SK-N-SH (cell line): Measurements from ENCODE around the gene DCDC2. TPM values are rescaled to one million over a fixed set of nuclear protein-coding genes. Genes with fewer than 3 reads are reported as not detected.

Experiments
- CTCF ChIA-PET: fragments of 300-600, 350-600 bp; formaldehyde crosslinking; extraction: SDS; loops from one replicate; lab custom pipeline; 2021; lab: Yijun Ruan, JAX
- POLR2A ChIA-PET: fragments of 350-600 bp; sonication (Branson Sonifier 250); formaldehyde crosslinking; extraction: SDS; loops from one replicate; lab custom pipeline; 2020; ENCODE audit warnings: antibody characterized with exemption, inconsistent platforms; lab: Yijun Ruan, JAX
- DNase-seq: peaks from one replicate; pipeline ENCODE4 v3.0.0; 2012
- H2AFZ ChIP-seq: fragments of 200-600 bp; sonication (generic); 2 replicates; pipeline ENCODE4 v1.8.1; 2016; ENCODE audit warnings: antibody characterized with exemption, mild to moderate bottlenecking, low read depth
- H3F3A ChIP-seq: fragments of 200-600 bp; sonication (generic); replicated peaks from 2 replicates; pipeline ENCODE3; 2016; ENCODE audit warnings: antibody characterized with exemption, mild to moderate bottlenecking; ENCODE audit not compliant: insufficient read depth
- H3K27ac ChIP-seq, 2 experiments: fragments of 200-500 bp in 1 of 2; fragments of 200-600 bp in 1 of 2; sonication (Bioruptor generic) in 1 of 2; sonication (generic), shearing (Covaris generic) in 1 of 2; 2 replicates each; pipeline versions ENCODE4 v1.5.1 to v1.6.1; 2014 to 2016; ENCODE audit warnings: low read depth in 2 of 2, inconsistent platforms in 1 of 2, low read length in 1 of 2, mild to moderate bottlenecking in 1 of 2, mixed read lengths in 1 of 2
- H3K27me3 ChIP-seq: fragments of 200-600 bp; sonication (generic), shearing (Covaris generic); 2 replicates; pipeline ENCODE4 v1.6.1; 2016; ENCODE audit warnings: mixed run types; ENCODE audit not compliant: insufficient read depth
- H3K36me3 ChIP-seq, 2 experiments: fragments of 200-500 bp in 1 of 2; fragments of 200-600 bp in 1 of 2; sonication (Bioruptor generic) in 1 of 2; sonication (generic) in 1 of 2; replicated peaks in 1 of 2; 2 replicates each; pipeline versions ENCODE3 to v1.5.1; 2014 to 2016; ENCODE audit warnings: low read length in 1 of 2, mild to moderate bottlenecking in 1 of 2; ENCODE audit not compliant: insufficient read depth in 2 of 2, control insufficient read depth in 1 of 2
- H3K4me1 ChIP-seq, 2 experiments: fragments of 200-500 bp in 1 of 2; fragments of 200-600 bp in 1 of 2; sonication (Bioruptor generic) in 1 of 2; sonication (generic), shearing (Covaris generic) in 1 of 2; 2 replicates each; pipeline versions ENCODE4 v1.5.1 to v1.6.1; 2014 to 2016; ENCODE audit warnings: low read depth in 1 of 2, low read length in 1 of 2, mixed run types in 1 of 2; ENCODE audit not compliant: insufficient read depth in 2 of 2, control insufficient read depth in 1 of 2
- H3K4me2 ChIP-seq: fragments of 200-600 bp; sonication (generic), shearing (Covaris generic); 2 replicates; pipeline ENCODE4 v1.6.1; 2017; ENCODE audit warnings: mixed run types
- H3K4me3 ChIP-seq, 2 experiments: fragments of 200-500 bp in 1 of 2; fragments of 200-600 bp in 1 of 2; sonication (Bioruptor generic) in 1 of 2; sonication (generic), shearing (Covaris generic) in 1 of 2; 2 replicates each; pipeline versions ENCODE4 v1.5.1 to v1.8.1; 2014 to 2016; ENCODE audit warnings: low read depth in 2 of 2, inconsistent platforms in 1 of 2, low read length in 1 of 2, mild to moderate bottlenecking in 1 of 2, mixed read lengths in 1 of 2, moderate library complexity in 1 of 2
- H3K79me2 ChIP-seq: fragments of 200-600 bp; sonication (generic); 2 replicates; pipeline ENCODE4 v1.8.1; 2017; ENCODE audit warnings: mild to moderate bottlenecking; ENCODE audit not compliant: insufficient read depth
- H3K9ac ChIP-seq: fragments of 200-600 bp; sonication (generic); 2 replicates; pipeline ENCODE4 v1.6.1; 2017; ENCODE audit warnings: mixed run types
- H3K9me2 ChIP-seq: fragments of 200-600 bp; sonication (generic); 2 replicates; pipeline ENCODE4 v1.6.1; 2017; ENCODE audit warnings: mixed run types
- H3K9me3 ChIP-seq: fragments of 200-600 bp; sonication (generic); 2 replicates; pipeline ENCODE4 v1.6.1; 2017; ENCODE audit warnings: mixed run types, mild to moderate bottlenecking, moderate library complexity
- H4K20me1 ChIP-seq: fragments of 200-600 bp; sonication (generic); 2 replicates; pipeline ENCODE4 v1.6.1; 2017; ENCODE audit warnings: mild to moderate bottlenecking, mixed run types; ENCODE audit not compliant: insufficient read depth
- CTCF ChIP-seq: fragments of 200-600 bp; sonication (generic); IDR thresholded peaks from 2 replicates; pipeline ENCODE4 v1.6.1; 2017; ENCODE audit warnings: antibody characterized with exemption, mild to moderate bottlenecking, moderate library complexity
- ELF1 ChIP-seq: IDR thresholded peaks from 2 replicates; pipeline ENCODE4 v1.4.0; 2012
- EP300 ChIP-seq, 2 experiments: IDR thresholded peaks; 2 replicates each; pipeline versions ENCODE4 v1.4.0 to v1.6.1; 2012; ENCODE audit warnings: borderline replicate concordance in 1 of 2, low read depth in 1 of 2, low read length in 1 of 2
- FOXJ3 ChIP-seq: sonication (generic); formaldehyde crosslinking; IDR thresholded peaks from 2 replicates; pipeline ENCODE4 v1.5.1; 2020; ENCODE audit warnings: mild to moderate bottlenecking, missing genetic modification reagents
- FOXM1 ChIP-seq: IDR thresholded peaks from 2 replicates; pipeline ENCODE4 v1.4.0; 2012; ENCODE audit warnings: low read depth, mild to moderate bottlenecking
- GABPA ChIP-seq: IDR thresholded peaks from 2 replicates; pipeline ENCODE4 v1.4.0; 2012; ENCODE audit warnings: low read depth, mild to moderate bottlenecking
- GATA2 ChIP-seq: sonication (generic); formaldehyde crosslinking; IDR thresholded peaks from 2 replicates; pipeline ENCODE4 v1.5.0; 2020; ENCODE audit warnings: mild to moderate bottlenecking, missing genetic modification reagents
- IRF3 ChIP-seq: fragments of 150-350 bp; IDR thresholded peaks from 2 replicates; pipeline ENCODE4 v1.6.1; 2016; ENCODE audit warnings: mild to moderate bottlenecking, low read depth, low read length
- POLR2AphosphoS5 ChIP-seq: IDR thresholded peaks from 2 replicates; pipeline ENCODE4 v1.6.1; 2012; ENCODE audit warnings: low read depth, low read length
- REST ChIP-seq: IDR thresholded peaks from 2 replicates; pipeline ENCODE4 v1.6.1; 2012; ENCODE audit warnings: mild to moderate bottlenecking, low read depth, low read length, moderate library complexity
- SMC3 ChIP-seq: IDR thresholded peaks from 2 replicates; pipeline ENCODE4 v1.6.1; 2012; ENCODE audit warnings: low read depth, low read length, improper control_type of control experiment
- TAF1 ChIP-seq: IDR thresholded peaks from 2 replicates; pipeline ENCODE4 v1.6.1; 2012; ENCODE audit warnings: low read depth, mild to moderate bottlenecking, low read length, moderate library complexity, borderline replicate concordance
- TEAD4 ChIP-seq: IDR thresholded peaks from 2 replicates; pipeline ENCODE4 v1.4.0; 2012; ENCODE audit warnings: mild to moderate bottlenecking, borderline replicate concordance; ENCODE audit not compliant: insufficient read depth
- USF1 ChIP-seq: IDR thresholded peaks from 2 replicates; pipeline ENCODE4 v1.4.0; 2012; ENCODE audit warnings: low read depth, borderline replicate concordance
- USF2 ChIP-seq: fragments of 150-350 bp; IDR thresholded peaks from 2 replicates; pipeline ENCODE4 v1.6.1; 2017; ENCODE audit warnings: antibody characterized with exemption, low read length, low read depth, borderline replicate concordance
- WGBS: methylation state at CpG from one replicate; pipeline ENCODE4 v1.1.6; 2017; ENCODE audit warnings: low lambda C conversion rate; 5-methylcytosine and 5-hydroxymethylcytosine counted together
- polyA plus RNA-seq, 3 experiments: library from polyadenylated mRNA; depleted of rRNA; stranded (reverse); fragments of >200 nt; gene quantifications; 2 replicates each; pipeline ENCODE4 v1.2.3, GENCODE V29; 2012

DCDC2 gene
- polyA plus RNA-seq, 1 of the 3 experiments (the other 2 are of a cell fraction) = not detected

GRCh38 chr6:24195836-24196597 is 161.8 kb downstream of the DCDC2 start:
- H3K9me2 ChIP-seq = no peaks in the 10 kb centered on the region
- no peak overlapping the region for H3K4me2 ChIP-seq
- H2AFZ ChIP-seq = no peak overlapping the region
- H3K4me3 ChIP-seq = no peak overlapping the region
- no peaks in the 10 kb centered on the region for H4K20me1 ChIP-seq
- H3K9me3 ChIP-seq = no peaks in the 10 kb centered on the region
- TF ChIP-seq SMC3 = no peak
- TF ChIP-seq USF1 = no peak
- no peak for TF ChIP-seq TAF1
- TF ChIP-seq REST = no peak
- TF ChIP-seq ELF1 = no peak
- no peak for TF ChIP-seq GABPA
- TF ChIP-seq FOXM1 = no peak
- TF ChIP-seq POLR2AphosphoS5 = no peak
- TF ChIP-seq CTCF = no peak
- no peak for TF ChIP-seq EP300 (IDR thresholded peaks at IDR 0.05; ENCODE audit: borderline replicate concordance in 1 of 2, low read depth in 1 of 2, low read length in 1 of 2)
- TF ChIP-seq GATA2 = no peak
- no peak for TF ChIP-seq IRF3
- TF ChIP-seq FOXJ3 (CRISPR knock-in tag) = no peak
- no peak for TF ChIP-seq TEAD4
- no peak for TF ChIP-seq USF2
- no peak overlapping the region for H3K27ac ChIP-seq
- peaks cover 0 to 8% of the 10 kb centered on the region in 2 experiments; a peak in 2 of 4 replicates for H3K4me1 ChIP-seq
- ChIA-PET CTCF (interaction anchor here (0.8 to 1.2 kb wide), 3 partner anchors 9 to 87 kb away, joined by 3 read pairs; no protein-coding TSS in a partner anchor), POLR2A (no interaction called here)
- no peaks in the 10 kb centered on the region for H3K27me3 ChIP-seq
- no peaks in the 10 kb centered on the region for H3K36me3 ChIP-seq
- no peaks in the 10 kb centered on the region for H3K79me2 ChIP-seq
- no peak for DNase-seq
- WGBS = 47% methylated on average over 3 of the region's 3 CpGs
- H3K9ac ChIP-seq = no peak overlapping the region
- no peaks in the 10 kb centered on the region for H3F3A ChIP-seq
